Measurements from ENCODE around the gene EPB41L4A.

The EPB41L4A gene

GRCh38 chr5:112308608-112309007 is 110.5 kb downstream of the EPB41L4A start:
- DNase-seq (ENCODE audit: low spot score), result no peak

- DNase-seq (ENCODE audit: low spot score), result no peak
Observed at GRCh38 chr5:112306956-112307355, 112.1 kb downstream of the EPB41L4A start.

- DNase-seq (ENCODE audit: low spot score), result no peak
Observed at GRCh38 chr5:112304743-112305142, 114.3 kb downstream of the EPB41L4A start.

GRCh38 chr5:112303685-112304084 is 115.4 kb downstream of the EPB41L4A start:
- no peak for DNase-seq (ENCODE audit: low spot score)

DNA sequence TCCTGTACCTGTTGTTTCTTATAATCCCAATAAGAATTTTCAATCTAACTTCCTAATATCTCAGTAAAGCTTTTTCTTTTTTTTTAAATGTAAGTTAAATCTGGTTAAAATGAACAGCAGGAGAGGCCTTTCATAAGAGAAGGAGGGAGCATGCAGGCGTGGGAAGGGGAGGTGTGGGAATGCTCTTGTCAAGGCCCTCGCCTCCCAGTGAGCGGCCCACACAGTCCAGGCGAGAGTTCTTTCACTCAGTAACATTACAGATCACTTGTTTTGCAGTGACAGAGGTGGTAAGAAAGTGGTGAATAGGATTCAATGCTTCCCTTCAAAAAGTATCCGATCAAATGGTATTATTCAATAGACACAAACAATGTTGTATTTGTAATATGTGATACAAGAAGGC is 125.0 kb downstream of the EPB41L4A start:
- DNase-seq (ENCODE audit: low spot score), result no peak

DNA sequence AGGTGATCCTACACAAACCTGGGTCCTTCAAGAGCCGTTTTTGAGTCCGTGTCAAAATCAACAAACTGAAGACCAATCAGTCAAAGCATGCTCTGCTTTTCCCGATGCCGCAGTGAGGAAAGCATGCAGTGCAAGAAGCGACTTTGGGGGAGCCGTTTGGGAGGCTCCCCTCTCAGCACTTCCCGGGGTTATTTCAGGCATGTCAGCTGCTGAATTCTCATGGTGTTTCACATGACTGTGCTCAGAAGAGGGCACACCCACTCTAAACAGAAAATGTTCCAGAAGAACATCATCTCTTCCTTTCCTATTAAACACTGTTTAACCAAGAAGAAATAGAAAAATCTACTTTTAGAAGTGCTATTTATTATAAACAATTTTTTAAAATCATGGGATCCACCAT is 125.5 kb downstream of the EPB41L4A start:
- DNase-seq (ENCODE audit: low spot score), result no peak

DNA sequence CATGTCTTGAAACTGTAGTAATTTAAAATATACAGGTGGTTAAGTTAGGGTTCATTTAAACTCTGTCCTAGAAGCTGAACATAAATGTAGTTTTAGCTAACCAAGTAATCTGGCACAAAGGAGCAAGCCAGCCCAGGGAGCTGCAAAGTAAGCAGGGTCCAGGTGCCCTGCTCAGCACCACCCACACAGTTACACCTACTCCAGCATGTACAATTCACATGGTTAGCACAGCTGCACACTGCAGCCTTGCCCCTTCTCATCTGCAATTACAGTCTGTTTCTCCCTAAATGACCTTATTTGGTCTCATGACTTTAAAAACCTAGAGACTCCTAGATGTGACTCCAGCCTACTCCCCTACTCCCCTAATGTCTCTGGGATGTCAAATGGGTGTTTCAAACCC is 128.4 kb downstream of the EPB41L4A start:
- DNase-seq (ENCODE audit: low spot score), result no peak

- no peak for DNase-seq (ENCODE audit: low spot score)
Observed at GRCh38 chr5:112289465-112289864, 129.6 kb downstream of the EPB41L4A start.

DNA sequence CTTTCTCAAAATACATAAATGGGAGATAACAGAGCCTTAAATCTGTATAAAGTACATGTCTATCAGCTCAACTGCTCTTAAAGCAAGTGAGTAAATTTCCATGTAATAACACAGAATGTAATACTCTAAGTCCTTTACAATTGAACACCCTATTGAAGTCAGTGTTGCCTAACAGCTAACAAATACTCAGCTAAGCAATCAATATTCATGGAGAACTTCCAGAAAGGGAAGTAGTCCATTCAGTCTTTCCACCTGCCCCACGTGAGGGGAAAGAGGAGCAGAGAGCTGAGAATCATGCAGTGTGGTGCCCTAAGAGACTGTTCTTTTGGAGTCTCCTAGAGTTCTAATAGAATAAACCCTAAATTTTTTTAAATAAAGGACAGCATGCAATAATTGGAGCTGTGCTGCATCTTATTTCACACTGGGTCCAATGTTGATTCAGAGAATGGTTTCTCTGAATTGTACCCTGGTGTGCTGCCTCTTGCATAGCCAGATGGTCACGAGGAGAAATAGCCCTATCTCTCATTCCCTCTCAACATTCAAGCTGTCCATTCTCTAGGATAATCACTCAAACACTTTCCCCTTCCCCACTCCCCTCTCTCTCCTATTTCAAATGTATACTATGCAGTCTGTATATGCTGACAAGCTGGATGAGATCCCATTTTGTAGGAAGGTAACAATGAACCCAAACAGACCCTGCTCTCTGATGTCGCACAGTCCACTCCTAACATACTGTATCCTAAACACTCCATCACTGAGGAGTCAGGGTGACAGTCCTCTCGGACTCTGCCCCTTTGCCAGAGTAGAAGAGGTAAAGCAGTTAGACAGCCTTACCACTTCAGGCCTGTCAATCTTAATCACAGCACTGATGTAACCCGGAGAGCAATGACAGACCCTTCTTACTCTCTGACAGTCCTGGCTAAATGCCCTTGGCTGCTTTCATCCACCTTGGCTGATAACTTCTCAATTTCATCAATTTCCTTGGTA is 134.8 kb downstream of the EPB41L4A start:
- no peak for DNase-seq (ENCODE audit: low spot score)

GRCh38 chr5:112283034-112283582 is 136.0 kb downstream of the EPB41L4A start:
- DNase-seq (ENCODE audit: low spot score), result no peak

- no peak for DNase-seq (ENCODE audit: low spot score)
Observed at GRCh38 chr5:112279082-112279481, 140.0 kb downstream of the EPB41L4A start.

DNA sequence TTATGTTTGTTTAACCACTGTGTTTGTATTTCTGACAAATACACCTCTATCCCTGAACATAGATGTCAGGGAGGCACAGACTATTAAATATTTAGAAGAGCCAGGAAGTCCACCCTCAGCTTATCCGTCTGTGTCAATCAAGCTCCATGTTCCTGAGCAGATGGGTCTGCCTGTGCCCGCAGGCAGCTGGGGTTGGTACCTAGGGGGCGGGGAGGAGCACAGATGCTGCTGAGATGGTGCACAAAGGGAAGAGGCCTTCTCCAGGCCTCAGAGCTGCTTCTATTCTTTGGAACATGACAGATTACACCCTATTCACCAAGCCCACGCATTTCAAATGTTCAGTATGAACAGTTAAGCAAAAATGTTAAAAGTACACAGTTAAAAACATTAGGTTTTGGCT is 142.1 kb downstream of the EPB41L4A start:
- DNase-seq (ENCODE audit: low spot score), result no peak

DNA sequence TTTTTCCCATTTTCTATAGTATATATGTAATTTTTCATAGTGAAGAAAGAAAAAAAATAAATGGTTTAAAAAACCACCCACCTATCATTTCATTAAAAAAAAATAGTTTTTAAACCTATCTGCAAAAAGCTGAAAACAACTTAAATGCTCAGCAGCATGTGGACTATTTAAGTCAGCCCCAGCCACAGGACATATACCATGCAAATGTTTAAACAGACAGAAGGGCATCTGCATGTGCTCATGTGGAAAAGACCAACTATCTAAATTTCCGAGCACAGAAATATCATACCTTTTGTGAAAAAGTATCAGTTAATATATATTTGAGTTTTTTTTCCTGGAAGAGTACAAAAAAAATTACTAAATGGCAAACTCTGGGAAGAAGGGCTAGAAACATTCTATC is 143.4 kb downstream of the EPB41L4A start:
- DNase-seq (ENCODE audit: low spot score), result no peak

- DNase-seq (ENCODE audit: low spot score), result no peak
Observed at GRCh38 chr5:112270299-112271293, 148.5 kb downstream of the EPB41L4A start.

GRCh38 chr5:112267231-112267630 is 151.8 kb downstream of the EPB41L4A start:
- no peak for DNase-seq (ENCODE audit: low spot score)

- no peak for DNase-seq (ENCODE audit: low spot score)
Observed at GRCh38 chr5:112264666-112265065, 154.4 kb downstream of the EPB41L4A start.

DNA sequence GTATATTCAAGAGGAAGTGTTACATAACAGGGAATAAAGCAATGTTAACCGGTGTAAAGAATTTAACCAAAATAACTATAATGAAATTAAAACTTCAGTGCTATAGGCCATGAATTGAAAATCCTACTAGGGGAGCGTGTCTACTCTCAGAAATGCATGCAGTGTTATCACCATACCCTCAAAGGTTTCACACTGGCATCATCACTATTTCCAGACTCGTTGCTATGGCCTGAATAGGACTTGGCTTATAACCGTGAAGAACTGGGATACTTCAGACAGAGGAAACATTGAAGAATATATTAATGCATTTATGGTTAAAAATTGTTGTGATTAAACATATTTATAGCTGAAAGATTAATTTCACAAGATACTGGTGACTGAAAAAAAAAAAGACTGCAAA is 154.9 kb downstream of the EPB41L4A start:
- no peak for DNase-seq (ENCODE audit: low spot score)

DNA sequence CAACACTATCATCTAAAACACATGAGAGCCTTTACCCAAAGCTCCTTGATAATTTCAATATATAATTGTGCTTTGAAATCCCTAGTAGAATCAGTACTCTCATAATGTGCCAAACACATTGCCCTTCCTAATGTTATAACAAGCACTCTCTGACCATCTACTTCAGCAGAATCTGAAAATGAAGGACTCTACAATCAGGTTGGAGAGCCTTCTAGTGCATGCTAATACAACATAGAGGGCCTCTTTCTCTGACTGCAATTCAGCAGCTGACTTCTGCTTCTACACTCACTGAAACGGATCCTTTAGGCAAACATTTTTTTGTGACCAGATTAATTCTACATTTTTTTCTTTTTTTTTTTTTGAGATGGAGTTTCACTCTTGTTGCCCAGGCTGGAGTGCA is 155.6 kb downstream of the EPB41L4A start:
- DNase-seq (ENCODE audit: low spot score), result no peak

DNA sequence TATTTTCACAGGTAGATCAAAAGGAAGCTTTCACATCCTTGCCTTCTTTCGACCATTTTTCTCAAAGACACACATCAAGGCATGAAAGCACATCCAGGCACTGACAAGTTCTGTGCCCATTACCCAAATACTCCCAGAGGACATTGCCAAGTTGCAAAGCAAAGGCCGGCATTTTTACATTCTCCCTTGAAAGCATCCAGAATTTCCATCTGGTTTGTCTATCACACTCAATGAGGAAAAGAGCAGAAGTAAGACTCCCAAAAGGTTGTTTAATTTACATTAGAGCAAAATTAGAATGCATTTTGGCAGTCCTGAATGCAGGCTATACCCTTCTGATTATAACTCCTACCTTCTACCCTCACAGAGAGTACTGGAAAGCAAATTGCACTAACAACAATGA is 160.5 kb downstream of the EPB41L4A start:
- DNase-seq (ENCODE audit: low spot score), result no peak

GRCh38 chr5:112257976-112258375 is 161.1 kb downstream of the EPB41L4A start:
- DNase-seq (ENCODE audit: low spot score), result no peak

DNA sequence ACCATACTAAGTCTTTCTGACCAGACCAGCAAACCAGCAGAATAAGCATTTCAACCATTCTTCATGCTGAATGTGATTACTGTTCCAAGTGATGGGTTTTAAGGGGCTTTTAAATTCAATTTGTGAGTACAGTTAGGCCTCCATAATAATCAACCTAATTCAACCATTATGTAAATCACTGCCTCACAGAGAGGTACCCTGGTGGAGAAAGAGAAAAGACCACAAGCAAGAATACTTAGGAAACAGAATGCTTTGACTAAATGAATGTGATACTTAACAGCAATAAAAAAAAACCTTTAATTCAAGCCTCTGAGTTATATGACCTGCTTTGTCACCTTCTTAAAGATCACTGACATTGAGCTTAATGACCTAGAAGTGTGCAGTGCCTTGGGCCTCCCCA is 162.1 kb downstream of the EPB41L4A start:
- no peak for DNase-seq (ENCODE audit: low spot score)

DNA sequence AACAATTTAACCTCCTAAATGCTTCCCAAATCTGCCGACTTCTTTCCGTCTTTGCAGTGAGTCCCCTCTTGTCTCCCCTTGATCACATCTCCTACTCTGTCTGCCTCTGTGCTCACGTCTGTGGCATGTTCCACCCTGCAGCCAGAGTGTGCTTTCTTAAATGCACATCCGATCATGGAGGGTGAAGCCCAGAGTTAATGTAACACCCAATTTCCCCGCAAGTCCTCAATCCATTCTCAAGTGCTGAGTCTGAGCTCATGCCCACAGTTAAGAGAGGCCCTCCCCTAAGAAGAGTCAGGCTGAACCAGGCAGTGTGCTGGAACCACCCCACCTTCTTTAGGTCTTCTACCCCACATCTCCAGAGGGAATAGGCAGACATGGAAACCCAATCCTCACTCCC is 164.8 kb downstream of the EPB41L4A start:
- no peak for DNase-seq (ENCODE audit: low spot score)

Measured in AG08396 (cell line).